ENCODE measurements around the gene RHBDD2.
"Not testable (repeated sequence)": the region's sequence is repeated elsewhere in the genome, so short reads cannot be mapped to it uniquely, and the experiment has no call there.

The RHBDD2 gene

GRCh38 chr7:75889223-75889825 lies 10.5 kb downstream of the RHBDD2 start:
- DNase-seq (ENCODE audit: low read depth) = no peak

GRCh38 chr7:75889826-75890225 lies 11.0 kb downstream of the RHBDD2 start:
- no peak for DNase-seq (ENCODE audit: low read depth)

- DNase-seq (ENCODE audit: low read depth) = not testable (repeated sequence)
Measured at GRCh38 chr7:75891237-75891636, 12.4 kb downstream of the RHBDD2 start.

GRCh38 chr7:75891815-75892411 lies 13.1 kb downstream of the RHBDD2 start:
- no peak for DNase-seq (ENCODE audit: low read depth)

- no peak for DNase-seq (ENCODE audit: low read depth)
Measured at GRCh38 chr7:75892634-75893272, 13.9 kb downstream of the RHBDD2 start.

GRCh38 chr7:75896803-75897327 lies 18.0 kb downstream of the RHBDD2 start:
- DNase-seq (ENCODE audit: low read depth) = no peak

- DNase-seq (ENCODE audit: low read depth) = no peak
Measured at GRCh38 chr7:75900617-75901315, 21.9 kb downstream of the RHBDD2 start.

GRCh38 chr7:75905785-75906604 lies 27.2 kb downstream of the RHBDD2 start:
- DNase-seq (ENCODE audit: low read depth) = no peak

- no peak for DNase-seq (ENCODE audit: low read depth)
Measured at GRCh38 chr7:75906991-75907667, 28.3 kb downstream of the RHBDD2 start.

- not testable (repeated sequence) for DNase-seq (ENCODE audit: low read depth)
Measured at GRCh38 chr7:75907668-75908039, 28.8 kb downstream of the RHBDD2 start.

- no peak for DNase-seq (ENCODE audit: low read depth)
Measured at GRCh38 chr7:75909521-75910132, 30.8 kb downstream of the RHBDD2 start.

- not testable (repeated sequence) for DNase-seq (ENCODE audit: low read depth)
Measured at GRCh38 chr7:75911186-75911585, 32.4 kb downstream of the RHBDD2 start.

GRCh38 chr7:75913437-75913836 lies 34.6 kb downstream of the RHBDD2 start:
- no peak for DNase-seq (ENCODE audit: low read depth)

GRCh38 chr7:75914169-75914654 lies 35.4 kb downstream of the RHBDD2 start:
- DNase-seq (ENCODE audit: low read depth) = no peak

GRCh38 chr7:75914655-75915415 lies 36.0 kb downstream of the RHBDD2 start, which contains the start of gene POR:
Gene POR (plus strand): TSS chr7:75915155. CDS start chr7:75954002, 38,847 bp downstream.
- peak; percentile 93 for DNase-seq (ENCODE audit: low read depth)

- DNase-seq (ENCODE audit: low read depth) = no peak
Measured at GRCh38 chr7:75915416-75916156, 36.8 kb downstream of the RHBDD2 start.

GRCh38 chr7:75916259-75916658 lies 37.4 kb downstream of the RHBDD2 start:
- DNase-seq (ENCODE audit: low read depth) = no peak

GRCh38 chr7:75916685-75917634 lies 38.1 kb downstream of the RHBDD2 start:
- no peak for DNase-seq (ENCODE audit: low read depth)

Data from stimulated activated CD8-positive, alpha-beta memory T cell treated with anti-CD3 and anti-CD28 coated beads, Interleukin-15, amount 100 ng/mL, for 1 hour (primary cell).